NCI-H1436 (cell line): ENCODE data around the gene PCDH17.

ENCODE experiments used
- DNase-seq: peaks from one replicate; lab custom pipeline; 2025; lab: John Stamatoyannopoulos, UW

PCDH17 gene

GRCh38 chr13:57631596-57632275 is at the start of gene PCDH17:
Gene PCDH17 (plus strand): TSS chr13:57631744. CDS start chr13:57632547, 803 bp downstream.
- DNase-seq = peak; percentile 45

- DNase-seq = no peak
These were observed 49.5 kb upstream of the PCDH17 start for GRCh38 chr13:57582032-57582431.

GRCh38 chr13:57583529-57583928 is 48.0 kb upstream of the PCDH17 start:
- no peak for DNase-seq

- no peak for DNase-seq
These were observed 42.9 kb upstream of the PCDH17 start for GRCh38 chr13:57588639-57589038.

GRCh38 chr13:57595775-57596174 is 35.8 kb upstream of the PCDH17 start:
- DNase-seq = no peak

GRCh38 chr13:57601536-57601935 is 30.0 kb upstream of the PCDH17 start:
- DNase-seq = no peak

- DNase-seq = no peak
These were observed 27.1 kb upstream of the PCDH17 start for GRCh38 chr13:57604442-57604841.

- no peak for DNase-seq
These were observed 19.6 kb upstream of the PCDH17 start for GRCh38 chr13:57611969-57612368.

- DNase-seq = no peak
These were observed 19.0 kb upstream of the PCDH17 start for GRCh38 chr13:57612568-57612967.

- peak; percentile 11 for DNase-seq
These were observed 6.7 kb upstream of the PCDH17 start for GRCh38 chr13:57624565-57625435.

GRCh38 chr13:57627663-57628062 is 3.9 kb upstream of the PCDH17 start:
- no peak for DNase-seq

GRCh38 chr13:57629391-57629804 is 2.1 kb upstream of the PCDH17 start:
- DNase-seq = no peak

GRCh38 chr13:57629821-57630235 is 1.7 kb upstream of the PCDH17 start:
- peak; percentile 92 for DNase-seq

GRCh38 chr13:57630661-57631595 is 616 bp upstream of the PCDH17 start:
- DNase-seq = no peak

- DNase-seq = no peak
These were observed 964 bp downstream of the PCDH17 start for GRCh38 chr13:57632276-57633140.

GRCh38 chr13:57633141-57633949 is 1.8 kb downstream of the PCDH17 start:
- DNase-seq = no peak

- DNase-seq = no peak
These were observed 2.6 kb downstream of the PCDH17 start for GRCh38 chr13:57633950-57634838.

GRCh38 chr13:57634839-57635165 is 3.3 kb downstream of the PCDH17 start:
- no peak for DNase-seq

GRCh38 chr13:57635541-57636085 is 4.1 kb downstream of the PCDH17 start:
- no peak for DNase-seq
